CD4-positive, alpha-beta T cell treated with Interleukin-15 for 4 hours (primary cell): Measurements from ENCODE around the gene CD8B.
"Not testable (repeated sequence)": the region's sequence is repeated elsewhere in the genome, so short reads cannot be mapped to it uniquely, and the experiment has no call there.

Experiments
- DNase-seq: peaks from one replicate; pipeline ENCODE4 v3.0.0-alpha.2; 2020; ENCODE audit warnings: low spot score

Gene CD8B

GRCh38 chr2:86861628-86862379 is at the start of gene CD8B:
CD8B (minus strand) TSS chr2:86861886; CDS start chr2:86861865, 21 bp downstream.
- DNase-seq: not testable (repeated sequence)

GRCh38 chr2:86905868-86906267 is 44.2 kb upstream of the CD8B start:
- not testable (repeated sequence) for DNase-seq

GRCh38 chr2:86900687-86901086 is 39.0 kb upstream of the CD8B start:
- not testable (repeated sequence) for DNase-seq

- DNase-seq: not testable (repeated sequence)
Measured at GRCh38 chr2:86886026-86886425, 24.3 kb upstream of the CD8B start.

- DNase-seq: not testable (repeated sequence)
Measured at GRCh38 chr2:86882865-86883264, 21.2 kb upstream of the CD8B start.

GRCh38 chr2:86882118-86882665 is 20.5 kb upstream of the CD8B start:
- DNase-seq: not testable (repeated sequence)

- not testable (repeated sequence) for DNase-seq
Measured at GRCh38 chr2:86878986-86879385, 17.3 kb upstream of the CD8B start.

GRCh38 chr2:86870941-86871340 is 9.3 kb upstream of the CD8B start:
- not testable (repeated sequence) for DNase-seq

GRCh38 chr2:86868895-86869468 is 7.3 kb upstream of the CD8B start:
- not testable (repeated sequence) for DNase-seq

- DNase-seq: not testable (repeated sequence)
Measured at GRCh38 chr2:86862380-86862703, 656 bp upstream of the CD8B start.

GRCh38 chr2:86861175-86861574 is 511 bp downstream of the CD8B start:
- not testable (repeated sequence) for DNase-seq

GRCh38 chr2:86860573-86860972 is 1.1 kb downstream of the CD8B start:
- DNase-seq: not testable (repeated sequence)

GRCh38 chr2:86857688-86858087 is 4.0 kb downstream of the CD8B start:
- not testable (repeated sequence) for DNase-seq

GRCh38 chr2:86856498-86856897 is 5.2 kb downstream of the CD8B start:
- DNase-seq: not testable (repeated sequence)

GRCh38 chr2:86855981-86856380 is 5.7 kb downstream of the CD8B start:
- not testable (repeated sequence) for DNase-seq

- not testable (repeated sequence) for DNase-seq
Measured at GRCh38 chr2:86851581-86851980, 10.1 kb downstream of the CD8B start.

GRCh38 chr2:86842607-86843234 is 19.0 kb downstream of the CD8B start:
- DNase-seq: not testable (repeated sequence)

GRCh38 chr2:86841330-86841729 is 20.4 kb downstream of the CD8B start:
- DNase-seq: not testable (repeated sequence)

GRCh38 chr2:86839871-86840548 is 21.7 kb downstream of the CD8B start:
- not testable (repeated sequence) for DNase-seq

GRCh38 chr2:86839455-86839854 is 22.2 kb downstream of the CD8B start:
- DNase-seq: not testable (repeated sequence)

GRCh38 chr2:86837714-86838113 is 24.0 kb downstream of the CD8B start:
- DNase-seq: not testable (repeated sequence)
